WTC11 (cell line): ENCODE measurements around the gene CPSF7. TPM values are rescaled to one million over a fixed set of nuclear protein-coding genes. Genes with fewer than 3 reads are reported as not detected.
A peak's percentile ranks its signal among the peaks of the same experiment; 100 is the strongest.

Source experiments
- ATAC-seq: fragments of 200-7000 bp; cut with Tn5 transposase; 2 replicates; pipeline ENCODE4 v1.10.0; 2021; ENCODE audit warnings: mild to moderate bottlenecking, moderate library complexity
- CTCF ChIA-PET: fragments of 300-600 bp; sonication (Branson Sonifier 250); formaldehyde crosslinking; loops from one replicate; lab custom pipeline; 2021; ENCODE audit warnings: antibody characterized with exemption; lab: Charles Lee
- POLR2A ChIA-PET: fragments of 350-600 bp; sonication (Branson Sonifier 250); formaldehyde crosslinking; loops from one replicate; lab custom pipeline; 2021; ENCODE audit warnings: antibody characterized with exemption; lab: Charles Lee
- DNase-seq: peaks from one replicate; pipeline ENCODE4 v3.0.0; 2021; ENCODE audit warnings: low spot score
- H3K27ac Mint-ChIP-seq: 2 replicates; pipeline ENCODE4 v1.8.0; 2021; ENCODE audit warnings: mixed read lengths
- H3K27me3 Mint-ChIP-seq: 2 replicates; pipeline ENCODE4 v1.8.0; 2021; ENCODE audit warnings: low read depth, mild to moderate bottlenecking, moderate library complexity, mixed read lengths
- H3K36me3 Mint-ChIP-seq: 2 replicates; pipeline ENCODE4 v1.8.0; 2021; ENCODE audit warnings: mixed read lengths
- H3K4me1 Mint-ChIP-seq: 2 replicates; pipeline ENCODE4 v1.8.0; 2022; ENCODE audit warnings: mixed read lengths
- H3K4me3 Mint-ChIP-seq: 2 replicates; pipeline ENCODE4 v1.8.0; 2021; ENCODE audit warnings: mild to moderate bottlenecking, moderate library complexity, mixed read lengths
- H3K9me3 Mint-ChIP-seq: 2 replicates; pipeline ENCODE4 v1.8.0; 2021; ENCODE audit warnings: mixed read lengths
- ATF6 ChIP-seq: sonication (generic); formaldehyde crosslinking; IDR thresholded peaks from 2 replicates; pipeline ENCODE4 v1.8.1; 2023; ENCODE audit warnings: mild to moderate bottlenecking, missing genetic modification reagents
- CREM ChIP-seq: sonication (generic); formaldehyde crosslinking; IDR thresholded peaks from 2 replicates; pipeline ENCODE4 v1.8.1; 2022; ENCODE audit warnings: mild to moderate bottlenecking, missing genetic modification reagents, moderate library complexity
- E2F1 ChIP-seq: sonication (generic); formaldehyde crosslinking; IDR thresholded peaks from 2 replicates; pipeline ENCODE4 v1.8.0; 2022; ENCODE audit warnings: mild to moderate bottlenecking, missing genetic modification reagents
- E2F4 ChIP-seq: sonication (generic); formaldehyde crosslinking; IDR thresholded peaks from 2 replicates; pipeline ENCODE4 v1.8.1; 2022; ENCODE audit warnings: low read depth, mild to moderate bottlenecking, moderate library complexity, missing genetic modification reagents, borderline replicate concordance
- ELF4 ChIP-seq: sonication (generic); formaldehyde crosslinking; IDR thresholded peaks from 2 replicates; pipeline ENCODE4 v1.8.1; 2022; ENCODE audit warnings: low read depth, mild to moderate bottlenecking, moderate library complexity, missing genetic modification reagents
- ETV6 ChIP-seq: sonication (generic); formaldehyde crosslinking; IDR thresholded peaks from 2 replicates; pipeline ENCODE4 v1.8.1; 2022; ENCODE audit warnings: mild to moderate bottlenecking, missing genetic modification reagents
- FOXK1 ChIP-seq: sonication (generic); formaldehyde crosslinking; IDR thresholded peaks from 2 replicates; pipeline ENCODE4 v1.8.0; 2022; ENCODE audit warnings: mild to moderate bottlenecking, moderate library complexity, missing genetic modification reagents
- OVOL2 ChIP-seq: fragments of 250-450 bp; sonication (Bioruptor Pico); IDR thresholded peaks from 2 replicates; pipeline ENCODE4 v1.9.0; 2021; ENCODE audit warnings: mild to moderate bottlenecking, borderline replicate concordance
- TCF7 ChIP-seq: sonication (generic); formaldehyde crosslinking; IDR thresholded peaks from 2 replicates; pipeline ENCODE4 v1.8.0; 2022; ENCODE audit warnings: mild to moderate bottlenecking, low read depth, missing genetic modification reagents, moderate library complexity
- ZNF232 ChIP-seq: sonication (generic); formaldehyde crosslinking; IDR thresholded peaks from 2 replicates; pipeline ENCODE4 v1.8.0; 2022; ENCODE audit warnings: mild to moderate bottlenecking, missing genetic modification reagents
- ZNF281 ChIP-seq: sonication (generic); formaldehyde crosslinking; IDR thresholded peaks from 2 replicates; pipeline ENCODE4 v1.8.0; 2023; ENCODE audit warnings: mild to moderate bottlenecking, missing genetic modification reagents
- ZNF423 ChIP-seq: fragments of 250-450 bp; sonication (Bioruptor Pico); IDR thresholded peaks from 2 replicates; pipeline ENCODE4 v2.1.2; 2022; ENCODE audit warnings: mild to moderate bottlenecking, moderate library complexity
- ZNF671 ChIP-seq: fragments of 250-450 bp; sonication (Bioruptor Pico); IDR thresholded peaks from 2 replicates; pipeline ENCODE4 v1.8.0; 2021; ENCODE audit warnings: mild to moderate bottlenecking
- total RNA-seq: library from RNA; stranded (reverse); gene quantifications from 3 replicates; pipeline ENCODE4 v1.2.3, GENCODE V29; 2021
- TF ChIP-seq, protein P1 (sequence below): fragments of 200-600 bp; IDR thresholded peaks from 2 replicates; pipeline ENCODE4 v1.8.0; 2022; ENCODE audit warnings: antibody characterized with exemption
- TF ChIP-seq, protein P2 (sequence below): sonication (generic); formaldehyde crosslinking; IDR thresholded peaks from 2 replicates; pipeline ENCODE4 v1.8.1; 2023; ENCODE audit warnings: mild to moderate bottlenecking, missing genetic modification reagents, moderate library complexity
- TF ChIP-seq, protein P3 (sequence below): fragments of 250-450 bp; sonication (Bioruptor Pico); IDR thresholded peaks from 2 replicates; pipeline ENCODE4 v1.9.0; 2021; ENCODE audit warnings: mild to moderate bottlenecking
- TF ChIP-seq, protein P4 (sequence below): sonication (generic); formaldehyde crosslinking; IDR thresholded peaks from 2 replicates; pipeline ENCODE4 v1.8.0; 2022; ENCODE audit warnings: mild to moderate bottlenecking, missing genetic modification reagents

CPSF7 gene
- total RNA-seq, 1 experiment from 2014 or later = 88.3 TPM

DNA sequence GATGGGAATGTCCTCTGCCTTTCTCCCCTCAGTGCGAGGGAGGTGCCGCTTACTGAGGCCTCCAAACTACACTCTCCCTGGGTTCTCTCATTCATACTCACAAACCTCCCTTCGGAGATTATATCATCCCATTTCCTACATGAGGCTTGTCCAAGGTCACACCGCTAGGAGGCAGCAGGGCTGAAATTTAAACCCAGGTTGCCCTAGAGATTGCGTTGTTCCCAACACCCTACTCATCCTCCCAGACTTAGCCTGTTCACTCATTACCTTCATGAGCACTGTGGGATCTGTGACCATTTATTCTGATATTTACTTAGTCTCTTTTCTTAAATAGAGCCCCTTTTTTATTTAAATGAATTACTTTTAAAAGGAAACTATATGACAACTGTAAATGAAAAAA lies 31.2 kb upstream of the CPSF7 start:
- ATAC-seq = peak; percentile 61
- ChIA-PET POLR2A (no interaction called here), CTCF (interaction anchor here (1.0 to 1.6 kb wide), 7 partner anchors 12 to 117 kb away, joined by 3 to 5 read pairs (median 3); partner anchors contain the start of gene LRRC10B)
- Mint-ChIP-seq H3K27ac (no peak overlapping the region), H3K4me1 (peaks cover 2% of the 10 kb centered on the region; the same call in 1 of the 2 replicates), H3K27me3 (no peaks in the 10 kb centered on the region), H3K4me3 (no peak overlapping the region)
- no peak for TF ChIP-seq ELF4 (CRISPR knock-in tag)
- TF ChIP-seq, protein P1, sequence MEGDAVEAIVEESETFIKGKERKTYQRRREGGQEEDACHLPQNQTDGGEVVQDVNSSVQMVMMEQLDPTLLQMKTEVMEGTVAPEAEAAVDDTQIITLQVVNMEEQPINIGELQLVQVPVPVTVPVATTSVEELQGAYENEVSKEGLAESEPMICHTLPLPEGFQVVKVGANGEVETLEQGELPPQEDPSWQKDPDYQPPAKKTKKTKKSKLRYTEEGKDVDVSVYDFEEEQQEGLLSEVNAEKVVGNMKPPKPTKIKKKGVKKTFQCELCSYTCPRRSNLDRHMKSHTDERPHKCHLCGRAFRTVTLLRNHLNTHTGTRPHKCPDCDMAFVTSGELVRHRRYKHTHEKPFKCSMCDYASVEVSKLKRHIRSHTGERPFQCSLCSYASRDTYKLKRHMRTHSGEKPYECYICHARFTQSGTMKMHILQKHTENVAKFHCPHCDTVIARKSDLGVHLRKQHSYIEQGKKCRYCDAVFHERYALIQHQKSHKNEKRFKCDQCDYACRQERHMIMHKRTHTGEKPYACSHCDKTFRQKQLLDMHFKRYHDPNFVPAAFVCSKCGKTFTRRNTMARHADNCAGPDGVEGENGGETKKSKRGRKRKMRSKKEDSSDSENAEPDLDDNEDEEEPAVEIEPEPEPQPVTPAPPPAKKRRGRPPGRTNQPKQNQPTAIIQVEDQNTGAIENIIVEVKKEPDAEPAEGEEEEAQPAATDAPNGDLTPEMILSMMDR = 0 out of 2 replicates have a peak, but pooled peaks have one; percentile 22
- TF ChIP-seq, all 79 proteins: peak for 1
- Mint-ChIP-seq H3K36me3 (no peaks in the 10 kb centered on the region), H3K9me3 (no peaks in the 10 kb centered on the region)
- DNase-seq = no peak

GRCh38 chr11:61460474-61460881 lies 30.7 kb upstream of the CPSF7 start:
- Mint-ChIP-seq H3K4me3 (no peak overlapping the region), H3K4me1 (peaks cover 2% of the 10 kb centered on the region; the same call in 1 of the 2 replicates), H3K27me3 (no peaks in the 10 kb centered on the region), H3K36me3 (peaks cover 3% of the 10 kb centered on the region; the same call in 1 of the 2 replicates), H3K9me3 (no peaks in the 10 kb centered on the region), H3K27ac (0 out of 2 replicates have a peak overlapping the region, but pooled peaks have one; percentile 21)
- CTCF ChIA-PET = interaction anchor here (1.4 to 1.6 kb wide), 4 partner anchors 17 to 117 kb away, joined by 3 to 5 read pairs (median 4); no protein-coding TSS in a partner anchor
- POLR2A ChIA-PET = no interaction called here
- ATAC-seq (no peak), DNase-seq (no peak)
- no peak for TF ChIP-seq E2F1 (CRISPR knock-in tag)
- no peak for TF ChIP-seq ETV6
- TF ChIP-seq FOXK1 (CRISPR knock-in tag) = no peak
- no peak for TF ChIP-seq ATF6
- TF ChIP-seq ZNF232 (CRISPR knock-in tag) = no peak
- TF ChIP-seq OVOL2 (CRISPR knock-in tag) = no peak
- TF ChIP-seq ZNF671 = no peak

- H3K27ac Mint-ChIP-seq = no peak overlapping the region
- H3K36me3 Mint-ChIP-seq = peaks cover 11% of the 10 kb centered on the region
- ATAC-seq (no peak), DNase-seq (no peak)
- H3K27me3 Mint-ChIP-seq = no peaks in the 10 kb centered on the region
- POLR2A ChIA-PET = no interaction called here
- no peak overlapping the region for H3K4me3 Mint-ChIP-seq
- CTCF ChIA-PET = interaction anchor here (1.3 kb wide), 1 partner anchor 19 kb away, joined by 4 read pairs; no protein-coding TSS in a partner anchor
- no peaks in the 10 kb centered on the region for H3K4me1 Mint-ChIP-seq
- no peaks in the 10 kb centered on the region for H3K9me3 Mint-ChIP-seq
- TF ChIP-seq ZNF281 (CRISPR knock-in tag) (no peak), OVOL2 (CRISPR knock-in tag) (no peak), E2F4 (no peak), ZNF423 (CRISPR knock-in tag) (no peak), CREM (CRISPR knock-in tag) (no peak), TCF7 (CRISPR knock-in tag) (no peak)
- TF ChIP-seq, protein P2, sequence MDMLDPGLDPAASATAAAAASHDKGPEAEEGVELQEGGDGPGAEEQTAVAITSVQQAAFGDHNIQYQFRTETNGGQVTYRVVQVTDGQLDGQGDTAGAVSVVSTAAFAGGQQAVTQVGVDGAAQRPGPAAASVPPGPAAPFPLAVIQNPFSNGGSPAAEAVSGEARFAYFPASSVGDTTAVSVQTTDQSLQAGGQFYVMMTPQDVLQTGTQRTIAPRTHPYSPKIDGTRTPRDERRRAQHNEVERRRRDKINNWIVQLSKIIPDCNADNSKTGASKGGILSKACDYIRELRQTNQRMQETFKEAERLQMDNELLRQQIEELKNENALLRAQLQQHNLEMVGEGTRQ = no peak
- TF ChIP-seq, protein P3, sequence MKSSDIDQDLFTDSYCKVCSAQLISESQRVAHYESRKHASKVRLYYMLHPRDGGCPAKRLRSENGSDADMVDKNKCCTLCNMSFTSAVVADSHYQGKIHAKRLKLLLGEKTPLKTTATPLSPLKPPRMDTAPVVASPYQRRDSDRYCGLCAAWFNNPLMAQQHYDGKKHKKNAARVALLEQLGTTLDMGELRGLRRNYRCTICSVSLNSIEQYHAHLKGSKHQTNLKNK (CRISPR knock-in tag) = no peak
- TF ChIP-seq, protein P4, sequence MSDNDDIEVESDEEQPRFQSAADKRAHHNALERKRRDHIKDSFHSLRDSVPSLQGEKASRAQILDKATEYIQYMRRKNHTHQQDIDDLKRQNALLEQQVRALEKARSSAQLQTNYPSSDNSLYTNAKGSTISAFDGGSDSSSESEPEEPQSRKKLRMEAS (CRISPR knock-in tag) = no peak
Measured at GRCh38 chr11:61454520-61454919, 24.7 kb upstream of the CPSF7 start.
